ENCODE results near the gene SH3TC1.

- TF ChIP-seq, protein P1, sequence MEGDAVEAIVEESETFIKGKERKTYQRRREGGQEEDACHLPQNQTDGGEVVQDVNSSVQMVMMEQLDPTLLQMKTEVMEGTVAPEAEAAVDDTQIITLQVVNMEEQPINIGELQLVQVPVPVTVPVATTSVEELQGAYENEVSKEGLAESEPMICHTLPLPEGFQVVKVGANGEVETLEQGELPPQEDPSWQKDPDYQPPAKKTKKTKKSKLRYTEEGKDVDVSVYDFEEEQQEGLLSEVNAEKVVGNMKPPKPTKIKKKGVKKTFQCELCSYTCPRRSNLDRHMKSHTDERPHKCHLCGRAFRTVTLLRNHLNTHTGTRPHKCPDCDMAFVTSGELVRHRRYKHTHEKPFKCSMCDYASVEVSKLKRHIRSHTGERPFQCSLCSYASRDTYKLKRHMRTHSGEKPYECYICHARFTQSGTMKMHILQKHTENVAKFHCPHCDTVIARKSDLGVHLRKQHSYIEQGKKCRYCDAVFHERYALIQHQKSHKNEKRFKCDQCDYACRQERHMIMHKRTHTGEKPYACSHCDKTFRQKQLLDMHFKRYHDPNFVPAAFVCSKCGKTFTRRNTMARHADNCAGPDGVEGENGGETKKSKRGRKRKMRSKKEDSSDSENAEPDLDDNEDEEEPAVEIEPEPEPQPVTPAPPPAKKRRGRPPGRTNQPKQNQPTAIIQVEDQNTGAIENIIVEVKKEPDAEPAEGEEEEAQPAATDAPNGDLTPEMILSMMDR (IDR thresholded peaks at IDR 0.05; ENCODE audit: insufficient read depth, low read length) = no peak
- TF ChIP-seq, protein P2, sequence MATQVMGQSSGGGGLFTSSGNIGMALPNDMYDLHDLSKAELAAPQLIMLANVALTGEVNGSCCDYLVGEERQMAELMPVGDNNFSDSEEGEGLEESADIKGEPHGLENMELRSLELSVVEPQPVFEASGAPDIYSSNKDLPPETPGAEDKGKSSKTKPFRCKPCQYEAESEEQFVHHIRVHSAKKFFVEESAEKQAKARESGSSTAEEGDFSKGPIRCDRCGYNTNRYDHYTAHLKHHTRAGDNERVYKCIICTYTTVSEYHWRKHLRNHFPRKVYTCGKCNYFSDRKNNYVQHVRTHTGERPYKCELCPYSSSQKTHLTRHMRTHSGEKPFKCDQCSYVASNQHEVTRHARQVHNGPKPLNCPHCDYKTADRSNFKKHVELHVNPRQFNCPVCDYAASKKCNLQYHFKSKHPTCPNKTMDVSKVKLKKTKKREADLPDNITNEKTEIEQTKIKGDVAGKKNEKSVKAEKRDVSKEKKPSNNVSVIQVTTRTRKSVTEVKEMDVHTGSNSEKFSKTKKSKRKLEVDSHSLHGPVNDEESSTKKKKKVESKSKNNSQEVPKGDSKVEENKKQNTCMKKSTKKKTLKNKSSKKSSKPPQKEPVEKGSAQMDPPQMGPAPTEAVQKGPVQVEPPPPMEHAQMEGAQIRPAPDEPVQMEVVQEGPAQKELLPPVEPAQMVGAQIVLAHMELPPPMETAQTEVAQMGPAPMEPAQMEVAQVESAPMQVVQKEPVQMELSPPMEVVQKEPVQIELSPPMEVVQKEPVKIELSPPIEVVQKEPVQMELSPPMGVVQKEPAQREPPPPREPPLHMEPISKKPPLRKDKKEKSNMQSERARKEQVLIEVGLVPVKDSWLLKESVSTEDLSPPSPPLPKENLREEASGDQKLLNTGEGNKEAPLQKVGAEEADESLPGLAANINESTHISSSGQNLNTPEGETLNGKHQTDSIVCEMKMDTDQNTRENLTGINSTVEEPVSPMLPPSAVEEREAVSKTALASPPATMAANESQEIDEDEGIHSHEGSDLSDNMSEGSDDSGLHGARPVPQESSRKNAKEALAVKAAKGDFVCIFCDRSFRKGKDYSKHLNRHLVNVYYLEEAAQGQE (IDR thresholded peaks at IDR 0.05; ENCODE audit: insufficient replicate concordance, low read depth) = no peak
- TF ChIP-seq SPI1 (IDR thresholded peaks at IDR 0.05; ENCODE audit: borderline replicate concordance, low read depth) = no peak
- TF ChIP-seq POLR2AphosphoS5 (IDR thresholded peaks at IDR 0.05; ENCODE audit: low read depth) = no peak
Measured at GRCh38 chr4:8230891-8231290, 31.8 kb downstream of the SH3TC1 start.
